HG02610 (cell line): ENCODE data around the gene ZMYM4.
"Not testable (repeated sequence)": the region's sequence is repeated elsewhere in the genome, so short reads cannot be mapped to it uniquely, and the experiment has no call there.

Experiments used
- ATAC-seq: cut with Tn5 transposase; IDR thresholded peaks from one replicate; pipeline ENCODE4 v1.9.1; 2021; ENCODE audit warnings: mild to moderate bottlenecking, moderate library complexity; ENCODE audit not compliant: unreplicated experiment

The ZMYM4 gene

DNA sequence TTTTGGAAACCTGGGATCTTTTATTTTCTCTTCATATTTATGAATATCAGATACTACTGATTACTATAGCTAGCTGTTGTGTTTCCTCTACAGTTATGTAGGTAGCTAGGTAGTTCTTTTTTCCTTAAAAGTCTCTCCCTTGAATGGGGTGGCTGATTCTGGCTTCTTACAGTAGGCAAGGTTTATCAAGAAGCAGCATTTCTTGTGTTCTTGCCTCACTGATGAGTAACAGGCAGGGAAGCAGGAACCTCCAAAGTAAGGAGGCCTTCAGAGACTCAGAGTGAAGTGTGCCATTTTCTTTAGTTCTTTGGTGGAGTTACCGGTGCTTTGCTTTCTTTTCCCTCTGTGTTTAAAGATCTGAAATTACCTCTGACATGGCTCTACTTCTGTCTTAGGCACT lies 56.0 kb downstream of the ZMYM4 start:
- ATAC-seq, result no peak

DNA sequence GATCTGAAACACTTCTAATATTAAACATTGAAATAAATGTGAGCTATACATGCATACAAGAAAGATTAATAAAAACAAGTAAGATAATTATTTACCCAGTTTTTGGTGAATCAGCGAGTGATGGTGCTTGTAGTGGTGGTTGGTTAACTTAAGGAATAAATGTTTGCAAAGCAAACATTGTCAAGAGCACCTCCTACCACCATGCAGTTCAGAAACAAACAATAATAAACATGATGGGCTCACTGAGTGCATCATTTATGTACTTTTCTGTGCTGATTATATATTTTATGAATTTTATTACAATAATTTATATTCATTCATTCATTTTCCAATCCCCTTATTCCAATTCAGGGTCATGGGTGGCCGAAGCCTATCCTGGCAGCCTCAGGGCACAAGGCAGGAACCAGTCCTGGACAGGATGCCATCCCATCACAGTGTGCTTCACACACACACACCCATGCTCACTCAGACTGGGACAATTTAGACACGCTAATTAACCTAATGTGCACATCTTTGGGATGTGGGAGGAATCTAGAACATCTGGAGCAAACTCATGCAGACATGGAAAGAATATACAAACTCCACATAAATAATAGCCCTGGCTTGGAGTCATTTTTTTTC lies 57.8 kb downstream of the ZMYM4 start:
- ATAC-seq, result no peak

GRCh38 chr1:35331618-35332017 lies 63.1 kb downstream of the ZMYM4 start:
- ATAC-seq, result not testable (repeated sequence)

GRCh38 chr1:35334485-35334884 lies 66.0 kb downstream of the ZMYM4 start:
- no peak for ATAC-seq

GRCh38 chr1:35340519-35340918 lies 72.0 kb downstream of the ZMYM4 start:
- ATAC-seq, result no peak

DNA sequence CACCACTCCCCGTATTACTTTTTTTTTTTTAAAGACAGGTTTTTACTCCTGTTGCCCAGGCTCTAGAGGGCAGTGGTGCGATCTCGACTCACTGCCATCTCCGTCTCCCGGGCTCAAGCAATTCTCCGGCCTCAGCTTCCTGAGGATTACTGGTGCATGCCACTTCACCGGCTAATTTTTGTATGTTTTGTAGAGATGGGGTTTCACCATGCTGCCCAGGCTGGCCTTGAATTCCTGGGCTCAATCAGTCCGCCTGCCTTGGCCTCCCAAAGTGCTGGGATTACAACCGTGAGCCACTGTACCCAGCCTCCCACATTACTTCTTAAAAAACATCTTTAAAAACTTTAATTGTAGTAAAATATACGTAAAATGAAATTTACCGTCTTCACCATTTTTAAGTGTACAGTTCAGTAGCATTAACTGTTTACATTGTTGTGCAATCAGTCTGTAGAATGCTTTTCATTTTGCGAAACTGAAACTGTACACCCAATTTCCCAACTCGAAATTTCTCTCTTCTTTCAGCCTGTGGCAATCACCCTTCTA lies 77.0 kb downstream of the ZMYM4 start:
- no peak for ATAC-seq

DNA sequence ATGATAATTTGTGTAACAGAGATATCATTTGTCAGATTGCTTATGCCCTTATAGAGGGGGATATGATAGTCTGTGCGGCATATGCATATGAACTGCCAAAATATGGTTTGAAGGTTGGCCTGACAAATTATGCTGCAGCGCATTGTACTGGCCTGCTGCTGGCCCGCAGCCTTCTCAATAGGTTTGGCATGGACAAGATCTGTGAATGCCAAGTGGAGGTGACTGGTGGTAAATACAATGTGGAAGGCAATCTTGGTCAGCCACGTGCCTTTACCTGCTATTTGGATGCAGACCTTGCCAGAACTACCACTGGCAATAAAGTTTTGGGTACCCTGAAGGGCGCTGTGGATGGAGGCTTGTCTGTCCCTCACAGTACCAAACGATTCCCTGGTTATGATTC lies 82.4 kb downstream of the ZMYM4 start:
- ATAC-seq, result no peak

- no peak for ATAC-seq
These were observed 91.5 kb downstream of the ZMYM4 start for GRCh38 chr1:35359995-35360394.

DNA sequence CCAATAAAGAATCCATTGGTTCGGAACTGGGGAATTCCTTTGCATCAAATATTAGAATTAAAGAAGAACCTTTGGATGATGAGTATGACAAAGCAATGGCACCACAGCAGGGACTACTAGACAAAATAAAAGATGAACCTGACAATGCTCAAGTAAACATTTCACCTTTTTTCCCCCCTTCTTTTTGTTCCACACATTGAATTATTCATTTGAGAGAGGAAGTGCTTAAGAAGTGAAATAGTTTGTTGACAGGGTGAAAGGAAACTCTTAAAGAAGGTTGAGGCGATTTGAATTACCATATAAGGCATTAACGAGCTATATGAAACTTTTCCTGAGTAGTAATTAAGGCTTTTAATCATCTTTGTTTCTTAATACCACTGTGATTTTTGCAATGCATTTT lies 93.1 kb downstream of the ZMYM4 start:
- no peak for ATAC-seq

DNA sequence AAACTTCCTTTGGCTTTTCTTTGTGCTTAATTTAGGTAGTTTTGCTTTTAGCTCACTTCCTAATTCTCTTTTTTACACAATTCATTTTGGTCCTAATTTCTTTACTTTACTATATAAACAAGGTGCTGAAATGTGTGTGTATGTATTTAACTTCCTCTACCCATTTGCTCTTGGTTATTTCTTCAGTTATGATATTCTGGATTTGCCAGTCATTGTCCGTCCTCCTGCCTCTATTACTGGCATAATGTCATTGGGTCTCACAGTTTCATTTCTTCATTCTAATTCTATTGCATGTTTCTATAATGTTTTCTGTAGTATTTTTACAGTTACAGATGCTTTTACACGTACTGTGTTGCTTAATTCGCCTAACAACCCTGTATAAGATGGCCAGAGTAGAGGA lies 96.2 kb downstream of the ZMYM4 start:
- ATAC-seq, result no peak

- ATAC-seq, result no peak
These were observed 99.4 kb downstream of the ZMYM4 start for GRCh38 chr1:35367914-35368313.

- no peak for ATAC-seq
These were observed 101.6 kb downstream of the ZMYM4 start for GRCh38 chr1:35369922-35370671.

GRCh38 chr1:35371506-35371905 lies 103.0 kb downstream of the ZMYM4 start:
- no peak for ATAC-seq

DNA sequence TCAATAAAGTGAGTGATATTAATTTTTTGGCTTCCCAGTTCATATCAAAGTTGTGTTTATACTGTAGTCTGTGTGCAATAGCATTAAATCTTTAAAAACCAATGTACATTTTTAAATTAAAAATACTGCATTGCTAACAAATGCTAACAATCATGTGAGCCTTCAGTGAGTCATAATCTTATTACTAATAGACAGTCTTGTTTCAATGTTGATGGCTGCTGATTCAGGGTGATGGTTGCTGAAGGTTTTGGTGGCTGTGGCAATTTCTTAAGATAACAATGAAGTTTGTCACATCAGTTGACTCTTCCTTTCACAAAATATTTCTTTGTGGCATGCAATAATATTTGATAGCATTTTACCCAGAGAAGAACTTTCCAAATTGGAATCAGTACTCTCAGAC lies 109.0 kb downstream of the ZMYM4 start:
- ATAC-seq, result no peak

- no peak for ATAC-seq
These were observed 111.0 kb downstream of the ZMYM4 start for GRCh38 chr1:35379317-35380000.

DNA sequence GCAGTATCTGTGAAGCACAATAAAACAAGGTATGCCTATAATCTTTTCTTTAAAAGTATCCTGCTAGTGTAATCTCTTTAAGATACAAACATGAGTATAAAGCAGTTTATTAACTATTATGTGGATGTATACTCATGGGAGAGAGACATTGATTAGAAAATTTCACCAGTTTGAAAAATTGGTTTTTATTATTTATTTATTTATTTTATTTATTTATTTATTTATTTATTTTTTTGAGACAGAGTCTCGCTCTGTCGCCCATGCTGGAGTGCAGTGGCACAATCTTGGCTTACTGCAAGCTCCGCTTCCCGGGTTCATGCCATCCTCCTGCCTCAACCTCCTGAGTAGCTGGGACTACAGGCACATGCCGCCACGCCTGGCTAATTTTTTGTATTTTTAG lies 111.6 kb downstream of the ZMYM4 start:
- ATAC-seq, result not testable (repeated sequence)

- ATAC-seq, result no peak
These were observed 113.6 kb downstream of the ZMYM4 start for GRCh38 chr1:35382107-35382506.

- no peak for ATAC-seq
These were observed 117.8 kb downstream of the ZMYM4 start for GRCh38 chr1:35386290-35386689.

GRCh38 chr1:35386959-35387358 lies 118.5 kb downstream of the ZMYM4 start:
- ATAC-seq, result no peak

- no peak for ATAC-seq
These were observed 122.3 kb downstream of the ZMYM4 start for GRCh38 chr1:35390600-35391494.

DNA sequence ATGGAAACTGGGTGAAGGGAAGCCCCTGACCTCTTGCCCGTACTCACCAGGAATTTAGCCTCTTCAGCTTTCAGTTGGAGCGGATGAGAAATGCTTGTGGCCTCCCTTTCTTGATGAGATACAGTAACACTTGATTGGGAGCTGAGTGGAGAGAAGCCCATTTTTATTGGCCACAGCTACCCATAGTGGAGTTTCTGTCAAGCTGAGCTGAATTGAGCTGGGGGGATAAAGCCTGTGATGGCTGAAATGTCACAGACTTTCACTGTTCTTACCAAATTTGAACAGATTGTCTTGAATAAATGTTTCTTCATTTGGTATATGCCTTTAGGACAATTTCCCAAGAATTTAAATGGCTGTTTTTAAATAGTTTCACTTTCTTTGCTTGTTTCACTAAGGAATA lies 125.9 kb downstream of the ZMYM4 start:
- ATAC-seq, result no peak
